Right lobe of liver (tissue), 6 donors: Measurements from ENCODE around the gene ARMC3. TPM values are rescaled to one million over a fixed set of nuclear protein-coding genes. Genes with fewer than 3 reads are reported as not detected.

Source experiments
- ATAC-seq, 4 donors: fragments of 200-7000 bp; cut with Tn5 transposase; one replicate each; pipeline ENCODE4 v1.9.1; 2020; ENCODE audit warnings: mild to moderate bottlenecking in 4 of 4, moderate library complexity in 4 of 4
- DNase-seq, 3 donors: peaks; one replicate each; pipeline ENCODE4 v3.0.0-alpha.2; 2020
- H3K27ac ChIP-seq, 3 donors: fragments of 200-600 bp; one replicate each; pipeline ENCODE4 v1.8.0; 2022
- H3K27me3 ChIP-seq, 2 donors: fragments of 200-600 bp; one replicate each; pipeline ENCODE4 v1.8.0; 2022
- H3K36me3 ChIP-seq, 4 donors: fragments of 200-600 bp; sonication (generic) in 1 of 4; one replicate each; pipeline versions ENCODE4 v1.5.1 to v1.8.0; 2017 to 2022; ENCODE audit warnings: control low read depth in 1 of 4
- H3K4me1 ChIP-seq, 4 donors: fragments of 200-600 bp; sonication (generic) in 1 of 4; one replicate each; pipeline versions ENCODE4 v1.5.1 to v1.8.0; 2017 to 2022; ENCODE audit warnings: control low read depth in 1 of 4
- H3K4me3 ChIP-seq, 3 donors: fragments of 200-600 bp; one replicate each; pipeline ENCODE4 v1.8.0; 2022
- H3K9me3 ChIP-seq, 4 donors: fragments of 200-600 bp; sonication (generic) in 1 of 4; one replicate each; pipeline versions ENCODE4 v1.5.1 to v1.8.0; 2017 to 2022; ENCODE audit warnings: control low read depth in 1 of 4
- POLR2A ChIP-seq: fragments of 450-650 bp; IDR thresholded peaks from one replicate; pipeline ENCODE4 v1.6.1; 2017; ENCODE audit warnings: antibody characterized with exemption, mild to moderate bottlenecking
- WGBS: methylation state at CpG from one replicate; pipeline ENCODE4 v1.1.6; 2018; ENCODE audit warnings: low coverage, low lambda C conversion rate; ENCODE audit not compliant: insufficient coverage; ENCODE audit errors: missing lambda C conversion rate; 5-methylcytosine and 5-hydroxymethylcytosine counted together
- intact Hi-C, 2 donors: fragments of 100-400 bp; cut with DNase I; formaldehyde crosslinking; loops; one replicate each; pipeline versions ENCODE4 v1.11.2 to v1.14.1; 2022
- total RNA-seq, 6 experiments: library from RNA; depleted of rRNA in 2 of 6; stranded (reverse); fragments of >200 nt in 2 of 6; fragmentation: NEBNext Ultra II Directional in 3 of 6; extraction: Animal tissue kit (Norgen Biotek cat#: 25700) in 3 of 6; gene quantifications; one replicate each; pipeline versions ENCODE4 v1.1.0 to v1.2.4, GENCODE V29; 2016 to 2023
- TF ChIP-seq, protein P1 (sequence below), 4 donors: fragments of 200-600 bp in 3 of 4; fragments of 450-650 bp in 1 of 4; IDR thresholded peaks; one replicate each; pipeline versions ENCODE4 v1.5.1 to v1.8.0; 2016 to 2022; ENCODE audit warnings: antibody characterized with exemption in 4 of 4, mild to moderate bottlenecking in 2 of 4
- donor health status: DM: no; HTN: yes; CAD: no.
- donor health status: DM: no; HTN: no; CAD: no.
- donor health status: DM: no; HTN: no; CAD: no.
- donor health status: DM: no; HTN: yes; CAD: no.
- donor health status: DM: no; HTN: yes; CAD: no.

Gene ARMC3
- total RNA-seq, 6 experiments from 2014 or later, result not detected

DNA sequence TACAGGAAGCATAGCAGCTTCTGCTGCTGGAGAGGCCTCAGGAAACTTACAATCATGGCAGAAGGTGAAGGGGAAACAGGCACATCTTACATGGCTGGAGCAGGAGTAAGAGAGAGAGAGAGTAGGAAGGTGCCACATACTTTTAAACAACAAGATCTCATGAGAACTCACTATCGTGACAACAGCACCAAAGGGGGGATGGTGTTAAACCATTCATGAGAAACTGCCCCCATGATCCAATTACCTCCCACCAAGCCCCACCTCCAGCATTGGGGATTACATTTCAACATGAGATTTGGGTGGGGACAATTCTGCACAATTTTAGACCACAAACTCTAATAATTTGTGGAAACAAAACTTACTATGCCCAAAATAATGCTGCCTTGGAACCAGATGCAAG is 16.8 kb upstream of the ARMC3 start:
- WGBS, result 83% methylated on average over 1 of the region's 1 CpG
- intact Hi-C loops, result no loop called here
- Histone ChIP-seq H3K27me3 (no peaks in the 10 kb centered on the region), H3K4me1 (no peaks in the 10 kb centered on the region), H3K9me3 (no peaks in the 10 kb centered on the region), H3K27ac (no peak overlapping the region), H3K4me3 (no peak overlapping the region), H3K36me3 (no peaks in the 10 kb centered on the region)
- TF ChIP-seq POLR2A, result no peak
- TF ChIP-seq, protein P1, sequence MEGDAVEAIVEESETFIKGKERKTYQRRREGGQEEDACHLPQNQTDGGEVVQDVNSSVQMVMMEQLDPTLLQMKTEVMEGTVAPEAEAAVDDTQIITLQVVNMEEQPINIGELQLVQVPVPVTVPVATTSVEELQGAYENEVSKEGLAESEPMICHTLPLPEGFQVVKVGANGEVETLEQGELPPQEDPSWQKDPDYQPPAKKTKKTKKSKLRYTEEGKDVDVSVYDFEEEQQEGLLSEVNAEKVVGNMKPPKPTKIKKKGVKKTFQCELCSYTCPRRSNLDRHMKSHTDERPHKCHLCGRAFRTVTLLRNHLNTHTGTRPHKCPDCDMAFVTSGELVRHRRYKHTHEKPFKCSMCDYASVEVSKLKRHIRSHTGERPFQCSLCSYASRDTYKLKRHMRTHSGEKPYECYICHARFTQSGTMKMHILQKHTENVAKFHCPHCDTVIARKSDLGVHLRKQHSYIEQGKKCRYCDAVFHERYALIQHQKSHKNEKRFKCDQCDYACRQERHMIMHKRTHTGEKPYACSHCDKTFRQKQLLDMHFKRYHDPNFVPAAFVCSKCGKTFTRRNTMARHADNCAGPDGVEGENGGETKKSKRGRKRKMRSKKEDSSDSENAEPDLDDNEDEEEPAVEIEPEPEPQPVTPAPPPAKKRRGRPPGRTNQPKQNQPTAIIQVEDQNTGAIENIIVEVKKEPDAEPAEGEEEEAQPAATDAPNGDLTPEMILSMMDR (IDR thresholded peaks at IDR 0.05), result no peak
- no peak for DNase-seq
- no peak for ATAC-seq

- intact Hi-C loops, result no loop called here
- peak in 1 of 3 donors; percentile 27 for DNase-seq
- ATAC-seq, result peak; percentile 26 to 67 (median 54)
- Histone ChIP-seq H3K27me3 (no peaks in the 10 kb centered on the region), H3K4me3 (no peak overlapping the region), H3K9me3 (no peaks in the 10 kb centered on the region), H3K27ac (no peak overlapping the region), H3K36me3 (no peaks in the 10 kb centered on the region), H3K4me1 (no peaks in the 10 kb centered on the region)
- no peak for TF ChIP-seq POLR2A
- TF ChIP-seq, protein P1 (IDR thresholded peaks at IDR 0.05), result no peak
- 49% methylated on average over 10 of the region's 10 CpGs for WGBS
Observed at GRCh38 chr10:22911889-22912762, 15.7 kb upstream of the ARMC3 start.

DNA sequence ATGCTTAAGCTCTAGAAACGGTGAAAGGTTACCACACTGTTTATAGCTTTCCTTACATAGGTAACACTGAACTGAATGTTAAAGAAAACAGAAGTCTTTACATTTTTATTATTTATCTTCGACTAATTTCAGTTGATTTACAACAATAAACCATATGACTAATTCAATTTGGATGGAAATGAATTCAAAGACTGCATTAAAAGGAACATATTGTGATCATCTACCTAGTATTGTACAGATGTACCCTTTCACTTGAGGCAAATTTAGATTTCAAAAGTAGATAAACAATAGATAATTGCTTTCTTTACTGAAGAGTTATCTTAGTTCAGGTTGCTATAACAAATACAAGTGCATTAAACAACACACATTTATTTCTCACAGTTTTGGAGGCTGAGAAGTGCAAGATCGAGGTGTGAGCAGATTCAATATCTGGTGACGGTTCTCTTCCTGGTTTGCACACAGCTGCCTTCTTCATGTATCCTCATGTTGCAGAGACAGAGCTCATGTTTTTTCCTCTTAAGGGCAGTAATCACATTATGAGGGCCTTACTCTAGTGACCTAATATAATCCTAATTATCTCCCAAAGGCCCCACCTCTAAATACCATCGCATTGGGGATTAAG is 15.0 kb upstream of the ARMC3 start:
- no peaks in the 10 kb centered on the region for H3K9me3 ChIP-seq
- TF ChIP-seq POLR2A, result no peak
- TF ChIP-seq, protein P1 (IDR thresholded peaks at IDR 0.05), result no peak
- H3K27me3 ChIP-seq, result no peaks in the 10 kb centered on the region
- no peaks in the 10 kb centered on the region for H3K4me1 ChIP-seq
- no peak overlapping the region for H3K4me3 ChIP-seq
- H3K27ac ChIP-seq, result no peak overlapping the region
- intact Hi-C loops, result no loop called here
- H3K36me3 ChIP-seq, result no peaks in the 10 kb centered on the region
- ATAC-seq (peak in 1 of 4 donors; percentile 20), DNase-seq (no peak)
- 60% methylated on average over 5 of the region's 5 CpGs for WGBS

DNA sequence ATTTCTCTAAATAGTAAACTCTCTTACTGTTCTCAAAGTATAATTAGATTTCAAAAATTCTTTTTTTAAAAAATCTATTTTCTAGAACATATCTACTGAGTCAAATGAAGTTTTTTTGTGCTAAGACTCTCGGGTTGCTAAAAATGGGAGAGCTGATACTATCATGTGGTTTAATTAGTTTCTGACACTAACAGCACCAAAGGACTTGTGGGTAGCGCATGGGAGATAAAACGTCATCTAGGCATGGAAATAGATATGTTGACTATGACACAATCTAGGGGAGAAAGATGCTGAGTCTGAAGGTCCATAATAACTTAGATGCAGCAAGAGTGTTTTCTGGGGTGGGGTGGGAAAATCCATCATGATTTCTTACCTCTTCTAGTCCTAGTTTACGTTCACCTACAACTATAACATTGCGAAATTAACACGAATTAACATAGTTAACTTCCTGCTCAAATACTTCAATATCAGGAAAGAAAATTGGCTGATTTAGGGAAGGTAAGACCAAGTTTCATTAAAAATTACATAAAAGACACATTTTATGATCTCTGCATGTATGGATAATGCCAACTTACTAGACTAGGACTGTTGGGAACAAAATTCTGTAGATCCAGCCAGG is 14.3 kb upstream of the ARMC3 start:
- Histone ChIP-seq H3K27ac (no peak overlapping the region), H3K4me3 (no peak overlapping the region), H3K27me3 (no peaks in the 10 kb centered on the region), H3K4me1 (no peaks in the 10 kb centered on the region), H3K36me3 (no peaks in the 10 kb centered on the region), H3K9me3 (no peaks in the 10 kb centered on the region)
- intact Hi-C loops, result no loop called here
- WGBS, result 68% methylated on average over 6 of the region's 6 CpGs
- no peak for DNase-seq
- ATAC-seq, result no peak
- TF ChIP-seq, protein P1 (IDR thresholded peaks at IDR 0.05), result no peak
- TF ChIP-seq POLR2A, result no peak
